HG02610 (cell line): ENCODE data around the gene ARHGAP6.
"Not testable (repeated sequence)": the region's sequence is repeated elsewhere in the genome, so short reads cannot be mapped to it uniquely, and the experiment has no call there.

Experiments
- ATAC-seq: cut with Tn5 transposase; IDR thresholded peaks from one replicate; pipeline ENCODE4 v1.9.1; 2021; ENCODE audit warnings: mild to moderate bottlenecking, moderate library complexity; ENCODE audit not compliant: unreplicated experiment

The ARHGAP6 gene

GRCh38 chrX:11533199-11533651, 132.5 kb downstream of the ARHGAP6 start:
- ATAC-seq = peak; percentile 63

- no peak for ATAC-seq
These were observed 133.2 kb downstream of the ARHGAP6 start for GRCh38 chrX:11532291-11533078.

- ATAC-seq = no peak
These were observed 134.5 kb downstream of the ARHGAP6 start for GRCh38 chrX:11531226-11531625.

DNA sequence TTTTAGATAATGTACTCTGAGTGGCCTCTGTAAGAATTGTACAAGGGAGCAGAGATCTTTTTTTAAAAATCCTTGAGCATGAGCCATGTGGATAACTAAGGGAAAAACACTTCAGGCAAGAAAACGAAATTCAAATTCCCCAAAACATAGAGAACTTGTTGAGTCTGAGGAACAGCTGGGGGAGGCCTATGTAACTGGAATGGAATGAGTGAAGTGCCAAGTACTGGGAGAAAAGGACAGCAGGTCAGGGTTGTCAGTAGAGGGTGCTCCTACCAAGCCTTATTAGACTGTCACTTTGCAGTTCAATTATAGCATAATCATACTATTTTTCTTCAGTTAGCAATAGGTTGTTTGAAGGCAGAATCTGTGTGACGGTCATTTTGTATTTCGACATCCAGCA, 135.1 kb downstream of the ARHGAP6 start:
- ATAC-seq = no peak

GRCh38 chrX:11528623-11529022, 137.1 kb downstream of the ARHGAP6 start:
- ATAC-seq = no peak

- no peak for ATAC-seq
These were observed 140.0 kb downstream of the ARHGAP6 start for GRCh38 chrX:11525685-11526084.

- ATAC-seq = not testable (repeated sequence)
These were observed 146.5 kb downstream of the ARHGAP6 start for GRCh38 chrX:11519234-11519633.

GRCh38 chrX:11509786-11510185, 155.9 kb downstream of the ARHGAP6 start:
- ATAC-seq = no peak

GRCh38 chrX:11504234-11504633, 161.5 kb downstream of the ARHGAP6 start:
- no peak for ATAC-seq

DNA sequence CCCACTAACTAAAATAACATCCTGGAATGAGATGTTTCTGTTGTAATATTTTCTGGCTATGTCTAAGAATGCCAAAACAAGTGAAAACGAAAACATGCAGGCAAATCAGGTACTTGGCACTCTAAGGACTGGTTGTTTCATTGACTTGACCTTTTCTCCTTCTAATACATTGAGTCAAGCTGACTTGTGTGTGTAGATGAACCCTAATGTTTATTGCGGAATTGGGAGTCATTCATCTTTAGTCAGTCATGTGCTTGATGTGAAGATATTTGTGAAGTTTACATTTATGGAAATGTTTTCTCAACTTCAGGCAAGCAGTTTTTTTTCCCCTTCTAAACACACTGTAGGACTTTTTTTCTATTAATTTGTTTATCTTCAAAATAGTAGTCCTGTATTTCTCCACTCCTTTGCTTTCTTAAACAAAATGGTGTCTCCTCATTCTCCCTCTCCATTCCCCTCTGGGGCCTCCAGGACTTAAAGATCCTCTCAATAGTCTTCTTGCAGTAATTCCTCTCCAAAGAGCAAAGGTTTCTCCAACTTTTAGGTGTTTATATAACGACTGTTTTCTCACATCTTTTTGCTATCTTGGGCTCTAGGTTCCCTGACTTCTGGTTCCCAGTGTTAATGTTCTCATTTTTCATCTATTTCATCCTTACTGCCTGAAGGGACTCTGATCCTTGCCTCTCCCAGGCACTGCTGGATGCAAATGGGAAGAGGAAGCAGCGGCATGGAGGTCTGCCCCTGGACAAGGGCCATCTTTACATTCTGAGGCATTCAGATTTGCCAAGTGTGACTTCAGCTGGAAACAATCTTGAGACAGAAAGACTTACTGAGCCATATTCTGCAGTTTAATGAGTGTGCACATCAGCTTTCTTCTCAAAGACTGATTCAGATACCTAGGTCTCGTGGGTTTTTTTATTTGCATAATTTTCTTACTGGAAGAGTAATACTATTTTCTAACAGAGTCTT, 166.4 kb downstream of the ARHGAP6 start:
- no peak for ATAC-seq

DNA sequence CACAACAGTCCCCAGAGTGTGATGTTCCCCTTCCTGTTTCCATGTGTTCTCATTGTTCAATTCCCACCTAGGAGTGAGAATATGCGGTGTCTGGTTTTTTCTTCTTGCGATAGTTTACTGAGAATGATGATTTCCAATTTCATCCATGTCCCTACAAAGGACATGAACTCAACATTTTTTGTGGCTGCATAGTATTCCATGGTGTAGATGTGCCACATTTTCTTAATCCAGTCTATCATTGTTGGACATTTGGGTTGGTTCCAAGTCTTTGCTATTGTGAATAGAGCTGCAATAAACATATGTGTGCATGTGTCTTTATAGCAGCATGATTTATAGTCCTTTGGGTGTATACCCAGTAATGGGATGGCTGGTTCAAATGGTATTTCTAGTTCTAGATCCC, 174.3 kb downstream of the ARHGAP6 start:
- not testable (repeated sequence) for ATAC-seq

DNA sequence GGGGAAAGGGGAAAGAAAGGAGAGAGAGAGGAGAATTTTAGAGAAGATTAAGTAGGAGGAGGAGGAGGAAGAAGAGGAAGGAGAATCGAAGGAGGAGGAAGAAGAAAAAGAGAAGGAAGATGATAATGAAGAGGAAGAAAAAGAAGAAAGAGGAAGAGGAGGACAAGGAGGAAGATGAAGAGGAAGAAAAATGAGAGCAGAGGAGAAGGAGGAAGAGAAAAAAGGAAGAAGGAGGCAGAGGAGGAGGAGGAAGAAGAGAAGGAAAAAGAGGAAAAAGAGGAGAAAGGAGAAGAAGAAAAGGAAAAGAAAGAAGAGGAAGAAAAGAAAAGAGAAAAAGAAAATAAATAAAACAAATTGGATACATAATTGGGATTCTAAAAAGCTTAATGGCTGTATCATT, 181.4 kb downstream of the ARHGAP6 start:
- ATAC-seq = no peak

GRCh38 chrX:11481035-11481434, 184.7 kb downstream of the ARHGAP6 start:
- no peak for ATAC-seq

- no peak for ATAC-seq
These were observed 185.1 kb downstream of the ARHGAP6 start for GRCh38 chrX:11480626-11481025.

DNA sequence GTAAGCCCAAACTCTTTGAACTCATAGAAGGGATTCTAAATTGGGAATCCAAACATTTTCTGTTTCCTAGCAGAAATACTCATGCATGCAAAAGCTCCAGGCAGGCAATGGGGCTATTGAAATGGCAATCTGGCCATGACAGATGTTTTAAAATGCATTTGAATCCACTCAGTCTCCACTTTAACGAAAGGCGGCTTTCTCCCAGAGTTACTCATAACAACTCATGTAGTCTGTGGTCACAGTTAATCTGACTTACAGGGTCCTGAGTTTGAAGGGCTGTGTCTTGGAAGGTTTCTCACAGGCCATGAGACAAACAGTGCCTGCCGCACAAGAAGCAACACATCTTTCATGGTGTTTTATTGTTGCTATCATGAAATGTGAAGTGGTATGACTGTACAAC, 186.8 kb downstream of the ARHGAP6 start:
- ATAC-seq = no peak

GRCh38 chrX:11478026-11478425, 187.7 kb downstream of the ARHGAP6 start:
- ATAC-seq = no peak

DNA sequence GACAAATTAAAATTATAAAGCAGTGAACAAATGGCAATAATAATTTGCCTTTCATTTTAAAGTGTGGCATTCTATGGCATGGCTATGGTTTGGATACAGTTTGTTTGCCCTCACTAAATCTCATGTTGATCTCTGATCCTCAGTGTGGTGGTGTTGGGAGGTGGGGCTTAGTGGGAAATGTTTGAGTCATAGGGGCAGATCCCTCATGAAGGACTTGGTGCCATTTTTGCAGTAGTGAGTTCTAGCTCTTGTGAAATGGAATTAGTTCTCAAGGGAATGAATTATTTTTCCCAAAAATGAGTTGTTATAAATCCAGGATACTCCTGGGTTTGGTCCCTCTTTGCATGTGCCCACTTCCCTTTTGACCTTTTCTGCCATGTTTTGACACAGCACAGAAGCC, 191.1 kb downstream of the ARHGAP6 start:
- no peak for ATAC-seq

DNA sequence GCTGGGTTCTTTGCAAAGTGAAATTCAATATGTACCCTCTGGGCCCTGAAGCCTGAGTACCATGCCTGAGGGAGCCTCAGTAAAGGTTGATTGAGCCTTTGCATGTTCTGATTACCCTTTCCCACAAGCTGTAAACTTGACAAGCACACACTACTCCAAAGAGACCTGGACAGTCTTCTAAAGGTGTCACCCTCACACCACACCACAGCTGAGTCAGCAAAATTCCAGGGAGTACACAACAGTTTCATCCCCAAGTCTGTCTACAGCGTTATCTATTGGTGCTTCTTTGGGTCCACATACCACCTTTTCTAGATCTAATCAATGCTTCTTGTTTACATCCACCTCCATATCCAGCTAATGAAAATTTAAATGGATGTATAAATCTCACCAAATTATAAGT, 191.7 kb downstream of the ARHGAP6 start:
- ATAC-seq = no peak

- no peak for ATAC-seq
These were observed 192.8 kb downstream of the ARHGAP6 start for GRCh38 chrX:11472879-11473278.

DNA sequence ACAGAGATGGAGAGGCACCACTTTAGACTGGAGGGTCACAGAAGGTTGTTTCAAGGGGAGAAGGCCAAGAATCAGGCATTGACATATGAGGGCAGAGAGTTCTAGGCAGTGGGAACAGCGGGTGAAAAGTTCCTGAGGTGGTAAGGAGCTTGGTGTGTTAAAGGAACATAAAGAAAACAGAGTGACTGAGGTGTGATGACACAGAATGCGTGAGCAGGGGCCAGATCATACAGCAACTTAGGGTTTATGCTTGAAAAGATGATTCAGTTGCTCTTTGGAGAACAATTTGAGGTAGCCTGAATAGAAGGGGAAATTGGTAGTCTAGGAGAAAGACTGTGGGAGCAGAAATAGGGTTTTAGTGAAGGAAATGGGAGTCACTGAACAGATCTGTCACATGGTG, 193.3 kb downstream of the ARHGAP6 start:
- ATAC-seq = no peak

- ATAC-seq = no peak
These were observed 195.3 kb downstream of the ARHGAP6 start for GRCh38 chrX:11470250-11470974.
